ENCODE data around the gene SGK1.
A peak's percentile ranks its signal among the peaks of the same experiment; 100 is the strongest.

GRCh38 chr6:134123666-134124208, 194.2 kb downstream of the SGK1 start:
- TF ChIP-seq EP300 (IDR thresholded peaks at IDR 0.05) (no peak), CTCF (IDR thresholded peaks at IDR 0.05) (peak; percentile 18 to 43), POLR2AphosphoS5 (IDR thresholded peaks at IDR 0.05) (no peak), POLR2A (IDR thresholded peaks at IDR 0.05) (no peak)

Data from suprapubic skin (tissue), 4 donors.